ENCODE results near the gene IL37.

- TF ChIP-seq CTCF (IDR thresholded peaks at IDR 0.05; ENCODE audit: low read depth, low read length, poor library complexity, severe bottlenecking) (no peak), EZH2phosphoT487 (IDR thresholded peaks at IDR 0.05; ENCODE audit: borderline replicate concordance, low read length) (no peak)
Observed at GRCh38 chr2:112876971-112877361, 34.0 kb upstream of the IL37 start.
